SIG-M5 treated with dmso at 0.1 percent for 504 hours (cell line): Measurements from ENCODE around the gene OPRL1.

Experiments used
- DNase-seq: peaks from one replicate; lab custom pipeline; 2025; ENCODE audit not compliant: unreplicated experiment; lab: John Stamatoyannopoulos, UW

OPRL1 gene

DNA sequence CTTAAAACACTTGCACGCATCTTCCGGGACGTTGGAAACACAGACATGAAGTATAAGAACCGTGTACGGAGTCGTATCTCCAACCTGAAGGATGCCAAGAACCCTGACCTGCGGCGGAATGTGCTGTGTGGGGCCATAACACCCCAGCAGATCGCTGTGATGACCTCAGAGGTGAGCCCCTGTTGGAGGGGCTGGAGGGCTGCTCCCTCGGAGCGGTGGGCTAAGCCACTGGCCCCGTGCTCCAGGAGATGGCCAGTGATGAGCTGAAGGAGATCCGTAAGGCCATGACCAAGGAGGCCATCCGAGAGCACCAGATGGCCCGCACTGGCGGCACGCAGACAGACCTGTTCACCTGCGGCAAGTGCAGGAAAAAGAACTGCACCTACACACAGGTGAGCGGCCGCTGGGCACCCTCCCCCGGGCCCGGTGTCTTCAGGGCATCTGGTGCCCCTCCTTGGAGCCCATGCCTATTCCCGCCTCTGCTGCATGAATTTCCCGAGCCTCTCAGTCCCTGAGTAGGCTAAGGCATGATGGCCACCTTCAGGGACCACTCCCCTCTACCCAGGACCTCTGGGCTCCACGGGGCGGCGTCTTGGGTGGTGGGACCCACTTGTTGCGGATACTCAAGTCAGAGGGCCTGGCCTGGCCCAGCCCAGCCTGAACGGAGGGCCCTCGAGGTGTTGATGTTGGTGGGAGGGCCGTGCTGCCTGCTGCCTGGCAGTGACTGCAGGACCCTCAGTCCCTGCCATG lies 9.5 kb upstream of the OPRL1 start:
- DNase-seq = no peak

DNA sequence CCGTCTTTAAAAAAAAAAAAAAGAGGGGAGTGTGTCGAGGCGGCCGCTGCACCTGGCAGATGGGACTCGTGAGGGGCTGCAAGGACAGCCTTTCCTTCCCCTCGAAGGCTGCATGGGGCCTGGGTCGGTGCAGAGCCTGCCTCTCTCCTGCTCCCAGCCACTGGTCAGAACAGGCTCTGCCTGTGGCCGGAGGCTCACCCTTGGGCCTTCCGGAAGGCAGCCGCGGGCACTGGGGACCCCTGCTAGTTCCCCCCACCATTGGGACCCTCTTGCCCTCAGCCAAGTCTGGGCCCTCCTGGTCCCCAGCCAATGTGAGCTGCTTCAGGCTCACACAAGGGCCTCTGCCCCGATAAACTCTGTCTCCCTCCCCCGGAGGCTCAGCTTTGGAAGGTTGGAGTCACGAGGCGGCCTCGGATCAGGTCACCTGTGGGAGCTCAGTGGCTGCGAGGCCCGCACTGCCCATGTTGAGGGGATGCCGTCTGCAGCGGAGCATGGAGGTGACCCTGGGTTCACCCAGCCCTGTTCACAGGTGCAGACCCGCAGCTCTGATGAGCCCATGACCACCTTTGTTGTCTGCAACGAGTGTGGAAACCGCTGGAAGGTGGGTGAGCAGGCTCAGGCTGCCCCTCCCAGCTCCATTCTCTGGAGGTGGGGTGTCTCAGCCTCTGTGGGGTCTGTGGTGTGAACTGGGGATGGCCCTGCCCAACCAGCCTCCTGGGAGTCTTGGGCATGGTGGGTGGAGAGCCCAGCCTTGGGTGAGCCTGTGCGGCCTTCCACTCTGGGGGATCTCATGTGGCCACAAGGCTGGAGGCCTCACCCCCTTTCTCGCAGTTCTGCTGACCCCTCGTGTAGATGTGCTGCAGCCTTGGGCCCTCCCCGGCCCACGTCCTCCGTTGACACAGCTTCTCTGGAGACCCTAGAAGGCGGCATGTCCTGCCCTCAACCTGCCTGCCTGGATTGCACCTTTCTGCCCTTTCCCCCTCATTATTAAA lies 8.2 kb upstream of the OPRL1 start:
- no peak for DNase-seq

DNA sequence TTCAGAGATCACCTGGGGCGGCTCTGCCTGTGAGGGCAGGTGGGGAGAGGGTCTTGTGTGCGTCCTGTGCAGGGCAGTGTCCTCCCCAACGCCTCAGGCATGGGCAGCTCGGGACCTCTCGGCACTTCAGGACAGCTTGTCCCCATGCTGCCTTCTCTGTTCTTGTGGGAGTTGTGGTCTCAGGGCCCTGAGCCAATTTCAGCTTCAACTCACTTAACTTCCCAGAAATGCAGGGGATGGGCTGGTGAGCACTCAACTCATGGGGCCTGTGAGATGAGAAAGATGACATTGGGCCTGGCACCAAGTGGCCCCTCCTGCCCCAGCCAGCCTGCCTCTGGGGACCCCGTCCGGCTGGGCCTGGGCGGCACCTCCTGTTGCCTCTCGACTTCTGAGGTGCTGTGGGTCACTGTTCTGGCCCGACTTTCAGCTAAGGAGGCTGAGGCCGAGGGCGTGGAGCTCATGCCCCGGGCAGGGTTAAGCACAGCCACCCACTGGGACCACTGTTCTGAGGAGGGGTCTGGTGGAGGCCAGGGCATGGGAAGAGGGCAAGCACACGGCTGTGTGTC lies 7.3 kb upstream of the OPRL1 start:
- DNase-seq = no peak

DNA sequence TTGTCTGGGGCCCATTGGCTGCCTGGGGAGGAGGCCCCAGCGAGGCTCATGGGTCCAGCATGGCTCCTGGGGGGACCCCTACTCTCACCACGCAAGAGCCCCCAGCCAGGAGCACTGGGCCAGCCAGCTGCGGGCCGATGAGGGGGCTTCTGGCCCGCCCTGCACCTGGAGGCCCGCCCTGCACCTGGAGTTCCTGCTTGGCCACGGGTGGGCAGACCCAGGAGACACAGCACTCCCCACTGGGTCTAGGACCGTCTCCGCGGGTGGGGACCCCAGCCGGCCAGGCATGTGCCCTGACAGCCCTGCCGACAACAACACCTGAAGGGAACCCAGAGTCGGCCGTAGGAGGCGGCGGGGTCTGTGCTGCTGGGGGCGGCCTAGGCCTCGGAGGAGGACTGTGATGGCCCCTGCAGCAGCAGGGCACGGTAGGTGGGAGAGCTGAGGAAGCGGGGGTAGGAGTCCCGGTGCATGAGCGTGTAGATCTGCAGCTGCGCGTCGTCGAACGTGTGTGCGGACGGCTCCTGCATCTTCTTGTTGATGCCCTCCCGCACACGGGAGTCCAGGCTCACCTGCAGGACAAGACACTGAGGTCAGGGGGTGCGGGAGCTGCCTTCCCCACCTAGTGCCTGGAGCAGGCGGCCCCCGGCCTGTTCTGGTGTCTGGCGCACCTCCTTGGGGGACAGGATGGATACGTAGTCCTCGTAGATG lies 6.3 kb upstream of the OPRL1 start:
- no peak for DNase-seq

DNA sequence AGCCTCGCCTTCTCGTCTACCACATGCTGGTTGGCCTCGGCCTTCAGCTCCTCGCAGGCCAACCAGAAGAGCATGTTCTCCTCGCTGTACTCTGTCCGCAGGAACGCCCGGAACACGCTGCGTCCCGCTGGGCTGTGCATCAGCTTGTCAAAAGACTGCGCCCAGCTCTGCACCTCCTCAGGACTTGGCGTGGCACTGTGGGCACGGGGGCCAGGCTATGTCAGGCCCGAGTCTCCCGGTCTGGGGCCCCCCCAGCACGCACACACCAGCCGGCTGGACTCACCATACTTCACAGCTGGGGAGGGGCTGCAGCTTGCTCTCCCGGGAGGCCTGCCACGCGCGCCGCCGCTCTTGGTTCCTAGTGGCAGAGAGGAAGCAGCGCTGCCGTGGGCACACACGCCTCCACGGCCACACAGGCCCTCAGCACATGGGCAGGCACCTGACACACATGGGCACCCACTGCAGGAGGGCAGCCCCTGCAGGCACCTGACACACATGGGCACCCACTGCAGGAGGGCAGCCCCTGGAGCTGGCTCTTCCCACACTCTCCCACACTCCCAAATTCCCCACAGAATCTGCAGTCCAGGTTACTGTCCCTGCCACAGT lies 5.6 kb upstream of the OPRL1 start:
- DNase-seq = no peak

DNA sequence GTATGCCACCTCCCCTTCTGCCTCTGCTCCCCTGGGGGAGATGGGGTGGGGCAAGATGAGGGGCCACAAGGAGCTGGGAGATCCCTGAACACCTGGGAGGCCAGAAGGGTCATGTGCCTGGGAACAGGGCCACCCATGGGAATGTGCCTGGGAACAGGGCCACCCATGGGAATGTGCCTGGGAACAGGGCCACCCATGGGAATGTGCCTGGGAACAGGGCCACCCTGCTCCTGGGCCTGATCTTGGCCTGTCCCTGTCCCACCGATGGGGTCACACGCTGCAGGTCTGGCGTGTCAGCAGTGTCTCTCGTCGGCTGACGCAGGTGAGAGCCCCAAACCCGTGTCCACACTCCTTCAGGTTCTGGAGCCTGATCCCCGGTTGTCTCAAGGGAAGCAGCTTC lies 4.9 kb upstream of the OPRL1 start:
- no peak for DNase-seq

DNA sequence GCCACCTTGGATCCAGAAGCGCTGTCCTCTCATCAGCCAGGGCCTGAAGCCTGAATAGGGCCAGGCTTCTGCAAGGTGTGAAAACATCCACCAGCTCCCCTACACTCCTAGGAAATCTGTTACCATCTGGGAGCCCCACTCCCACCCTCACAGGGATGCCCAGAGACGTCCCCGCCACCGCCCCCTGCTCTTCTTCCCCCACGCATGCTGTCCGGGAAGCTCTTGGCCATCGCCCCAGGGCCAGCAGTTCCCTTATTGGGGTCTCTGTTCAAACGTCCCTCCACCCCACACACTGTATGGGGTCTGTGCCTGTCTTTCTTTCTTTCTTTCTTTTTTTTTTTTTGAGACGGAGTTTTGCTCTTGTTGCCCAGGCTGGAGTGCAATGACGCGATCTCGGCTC lies 4.3 kb upstream of the OPRL1 start:
- no peak for DNase-seq

DNA sequence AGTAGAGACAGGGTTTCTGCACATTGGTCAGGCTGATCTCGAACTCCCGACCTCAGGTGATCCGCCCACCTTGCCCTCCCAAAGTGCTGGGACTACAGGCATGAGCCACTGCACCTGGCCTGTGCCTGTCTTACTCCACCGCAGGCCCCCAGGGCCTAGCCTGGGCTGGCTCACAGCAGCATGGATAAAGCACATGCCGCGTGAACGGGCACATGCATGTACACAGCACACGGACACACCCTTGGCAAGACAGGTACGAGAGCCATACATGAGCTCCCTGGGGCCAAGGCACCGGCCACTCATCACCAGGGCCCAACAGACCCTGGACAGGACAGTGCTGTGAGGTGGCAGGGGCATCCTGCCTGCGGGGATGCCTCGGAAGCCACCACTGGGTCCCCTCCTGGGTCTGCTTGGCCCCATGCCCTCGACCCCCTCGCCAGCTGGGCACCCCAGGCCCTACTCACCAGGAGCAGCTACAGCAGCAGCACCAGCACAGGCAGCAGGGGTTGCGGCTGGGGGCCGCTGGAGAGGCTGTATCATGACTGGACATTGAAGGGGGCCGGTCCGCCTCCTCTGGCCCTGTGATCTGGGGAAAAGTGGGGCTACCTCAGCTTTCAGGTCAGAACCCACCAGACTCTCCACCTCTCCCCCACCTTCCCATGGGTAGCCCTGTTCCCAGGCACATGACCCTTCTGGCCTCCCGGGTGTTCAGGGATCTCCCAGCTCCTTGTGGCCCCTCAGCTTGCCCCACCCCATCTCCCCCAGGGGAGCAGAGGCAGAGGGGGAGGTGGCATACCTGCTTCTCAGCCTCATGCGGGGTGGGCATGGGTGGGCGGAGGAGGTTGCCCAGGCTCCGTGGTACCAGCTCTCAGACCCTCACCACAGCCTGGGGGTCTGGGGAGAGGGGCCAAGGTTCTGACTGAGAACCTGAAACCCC lies 3.6 kb upstream of the OPRL1 start:
- DNase-seq = no peak

DNA sequence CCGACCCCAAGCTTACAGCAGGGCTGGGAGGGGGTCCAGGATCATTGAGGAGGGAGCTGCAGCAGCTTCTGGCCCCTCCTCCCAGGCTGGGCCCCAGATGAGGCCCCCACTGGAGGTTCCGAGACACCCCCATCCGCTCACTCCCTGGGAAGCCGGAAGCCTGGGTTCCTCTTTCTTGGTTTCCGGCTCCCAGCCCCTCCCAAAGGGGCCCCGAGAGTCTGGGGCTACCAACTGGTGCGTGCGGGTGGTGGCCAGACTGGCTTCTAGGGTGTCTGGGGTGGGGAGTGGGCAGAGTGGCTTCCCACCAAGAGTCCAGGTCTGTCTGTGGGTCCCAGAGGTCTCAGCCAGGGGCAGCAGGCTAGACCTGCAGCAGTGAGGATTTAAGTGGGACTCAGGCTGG lies 2.8 kb upstream of the OPRL1 start:
- peak; percentile 91 for DNase-seq

DNA sequence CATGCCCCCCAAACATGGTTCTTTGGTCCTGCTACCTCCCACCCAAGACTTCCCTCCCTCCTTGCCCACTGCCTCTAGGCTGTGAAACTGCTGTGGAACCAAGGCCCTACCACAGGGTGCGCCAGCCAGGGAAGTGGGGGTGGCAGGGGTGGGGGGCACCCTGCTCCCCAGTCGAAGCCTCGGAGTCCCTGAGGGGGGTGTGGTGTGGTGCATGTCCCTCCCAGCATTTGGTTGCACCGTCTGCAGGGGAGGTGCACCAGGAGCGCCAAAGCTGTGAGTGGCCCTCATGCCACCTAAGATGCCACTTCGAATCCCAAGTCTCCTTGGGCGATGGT lies 2.4 kb upstream of the OPRL1 start:
- no peak for DNase-seq

DNA sequence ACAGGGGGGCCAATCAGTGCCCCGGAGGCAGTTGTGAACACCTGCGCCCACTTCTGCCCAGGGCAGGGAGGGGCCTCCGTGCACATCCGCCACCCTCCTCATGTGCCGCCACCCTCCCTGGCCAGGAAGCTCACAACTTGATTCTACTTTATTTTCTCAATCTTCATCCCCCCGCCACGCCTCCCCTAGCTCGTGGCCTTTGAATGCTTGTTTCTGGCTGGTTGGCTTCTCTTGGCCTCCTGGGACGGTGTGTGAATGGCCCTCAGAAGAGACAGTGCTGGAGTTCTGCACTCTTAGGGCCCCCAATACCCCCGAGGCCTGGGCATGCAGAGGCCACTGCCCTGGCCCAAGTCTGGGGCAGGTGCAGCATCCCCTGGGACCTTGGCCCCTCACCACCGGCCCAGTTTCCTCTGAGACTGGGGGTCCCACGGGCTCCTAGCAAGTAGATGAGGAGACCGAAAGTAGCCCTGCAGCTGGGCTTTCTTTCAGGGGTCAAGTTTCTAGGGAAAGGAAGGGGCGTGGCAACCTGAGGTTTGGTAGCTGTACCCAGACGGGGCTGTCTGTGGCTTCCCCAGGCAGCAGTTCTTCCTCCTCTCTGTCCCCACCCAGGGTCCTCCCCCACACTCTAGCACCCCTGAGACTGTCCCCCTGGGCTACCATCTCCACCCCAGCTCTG lies 1.9 kb upstream of the OPRL1 start:
- DNase-seq = peak; percentile 82

DNA sequence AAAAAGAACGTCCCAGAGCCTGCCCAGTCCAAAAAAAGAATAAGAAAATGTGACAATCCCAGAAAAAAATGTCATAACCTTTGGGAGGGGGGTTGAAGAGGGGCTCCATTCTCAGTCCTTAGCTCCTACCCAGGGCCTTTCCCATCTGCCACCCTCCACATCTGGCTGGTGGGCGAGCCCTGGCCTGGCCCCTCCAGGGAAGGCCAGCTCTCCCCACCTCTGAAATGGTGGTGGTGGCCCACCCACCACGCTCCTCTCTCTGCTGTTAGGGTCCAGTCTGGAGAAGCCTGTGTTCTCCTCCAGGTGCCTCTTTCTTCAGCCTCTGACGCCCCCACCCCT lies 979 bp upstream of the OPRL1 start:
- no peak for DNase-seq

DNA sequence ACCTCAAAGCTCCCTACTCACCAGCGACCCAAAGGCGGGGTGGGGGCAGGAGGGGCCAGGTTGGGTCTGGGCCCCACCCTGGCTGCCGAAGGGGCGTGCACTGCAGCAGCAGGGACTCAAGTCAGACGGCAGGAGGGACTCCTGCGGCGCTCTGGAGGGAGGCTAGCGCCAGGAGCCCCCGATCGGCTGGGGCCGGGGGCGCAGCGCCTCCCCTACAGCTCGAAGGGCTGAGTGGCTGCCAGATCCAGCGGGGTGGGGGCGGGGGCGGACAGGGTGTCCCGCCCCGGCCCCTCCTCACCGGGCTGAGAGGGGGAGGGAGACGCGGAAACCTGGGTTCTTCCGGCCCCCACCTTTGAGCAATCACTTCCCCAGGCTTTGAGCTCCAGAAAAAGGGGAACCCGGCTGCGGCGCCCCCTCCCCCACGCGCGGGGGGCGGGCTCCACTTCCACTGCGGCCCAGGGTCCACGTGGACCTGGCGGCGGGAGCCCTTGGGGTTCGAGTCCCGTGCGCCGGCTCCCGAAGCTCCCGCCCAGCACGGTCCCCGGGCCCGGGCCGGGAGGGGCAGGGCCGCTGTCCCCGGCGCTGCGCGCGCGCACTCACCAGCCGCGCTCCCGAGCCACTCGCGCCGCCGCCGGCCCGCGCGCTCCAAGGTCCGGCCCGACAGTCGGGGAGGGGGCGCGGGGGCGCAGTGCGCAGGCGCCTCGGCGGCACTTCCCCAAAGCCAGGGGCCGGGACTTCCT lies 439 bp upstream of the OPRL1 start, which contains the start of gene RGS19:
Gene RGS19, minus strand, starts transcription at position 246 of the 740 bp plus-strand sequence. CDS start 2,632 bp downstream, outside the sequence.
- DNase-seq = peak; percentile 96

DNA sequence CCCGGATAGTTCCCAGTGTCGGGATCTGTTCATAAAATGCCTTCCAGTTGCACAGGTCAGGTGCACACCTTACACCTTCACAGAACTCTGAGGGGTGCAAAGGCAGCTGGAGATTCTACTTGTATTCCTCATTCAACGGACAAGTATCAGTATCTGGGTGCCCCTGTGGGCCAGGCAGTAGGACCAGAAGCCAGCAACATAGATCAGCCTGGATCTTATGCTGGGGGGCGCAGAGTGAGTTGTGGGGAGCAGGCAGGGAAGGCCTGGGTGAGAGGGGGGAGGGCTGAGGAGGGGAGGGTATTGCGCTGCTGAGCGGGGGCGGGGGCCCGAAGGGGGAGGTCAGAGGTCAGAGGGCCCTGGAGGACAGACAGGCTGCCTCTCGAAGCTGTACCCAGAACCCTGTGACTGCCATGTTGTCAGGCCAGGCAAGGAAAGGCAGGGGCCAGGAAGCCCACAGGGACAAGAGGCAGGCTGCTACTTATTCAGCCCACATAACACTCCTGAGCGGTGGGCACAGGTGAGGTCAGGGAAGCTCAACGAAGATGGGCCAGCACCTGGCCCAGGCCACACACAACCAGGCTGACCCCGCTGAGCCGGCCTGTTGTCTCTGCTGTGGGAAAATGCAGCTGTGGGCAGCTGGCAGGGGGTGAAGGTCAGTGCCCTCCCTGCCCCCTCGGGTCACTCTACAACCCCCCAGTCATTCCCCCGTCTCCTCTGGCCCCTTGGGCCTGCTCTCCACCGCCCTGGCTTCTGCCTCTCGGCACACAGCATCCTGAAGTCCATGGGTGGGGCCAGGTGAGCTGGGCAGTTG lies 1.1 kb downstream of the OPRL1 start:
- DNase-seq = no peak

DNA sequence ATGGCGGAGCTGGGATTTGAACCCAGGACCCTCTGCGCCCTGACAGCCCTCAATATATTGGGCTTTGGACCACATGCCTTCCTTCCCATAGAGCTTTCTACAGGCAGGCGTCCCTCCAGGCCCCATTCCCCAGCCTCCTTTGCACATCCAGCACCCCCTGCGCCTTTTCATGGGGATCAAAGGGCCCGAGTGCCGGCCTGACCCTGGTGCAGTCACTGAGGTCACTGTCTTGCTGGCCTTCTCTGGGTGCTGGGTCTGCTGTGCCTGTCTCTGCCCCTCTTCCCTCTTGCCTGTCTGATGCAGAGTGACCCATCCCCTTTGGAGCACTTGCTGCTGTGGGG lies 1.7 kb downstream of the OPRL1 start:
- no peak for DNase-seq

DNA sequence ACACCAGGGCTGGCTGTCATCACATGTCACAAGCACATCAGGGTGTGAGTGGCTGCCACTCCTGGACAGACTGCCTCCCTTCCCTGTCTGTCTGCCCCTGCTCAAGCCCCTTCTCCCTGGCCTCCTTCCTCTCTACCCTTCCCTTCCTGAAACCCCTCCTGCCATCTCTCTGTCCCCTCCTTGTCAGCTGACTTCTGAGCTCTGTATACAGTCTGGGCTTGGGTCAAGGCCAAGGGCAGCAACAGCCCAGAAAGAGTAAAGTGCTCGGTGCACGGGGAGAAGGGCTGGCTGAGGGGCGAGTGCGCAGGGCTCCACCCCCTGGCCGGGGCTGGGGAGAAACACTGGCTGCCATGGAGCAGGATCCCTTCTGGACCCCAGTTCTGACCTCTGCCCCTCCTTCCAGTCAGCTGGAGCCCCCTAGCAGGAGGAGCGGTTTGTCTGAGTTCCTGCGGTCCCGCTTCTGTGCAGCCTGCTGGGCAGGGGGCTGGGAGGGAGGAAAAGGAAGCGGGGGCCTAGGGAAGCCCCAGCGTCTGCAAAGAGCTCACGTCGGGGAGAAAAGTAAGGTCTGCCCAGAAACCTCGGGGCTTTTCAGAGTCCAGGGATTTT lies 2.3 kb downstream of the OPRL1 start:
- DNase-seq = peak; percentile 62

DNA sequence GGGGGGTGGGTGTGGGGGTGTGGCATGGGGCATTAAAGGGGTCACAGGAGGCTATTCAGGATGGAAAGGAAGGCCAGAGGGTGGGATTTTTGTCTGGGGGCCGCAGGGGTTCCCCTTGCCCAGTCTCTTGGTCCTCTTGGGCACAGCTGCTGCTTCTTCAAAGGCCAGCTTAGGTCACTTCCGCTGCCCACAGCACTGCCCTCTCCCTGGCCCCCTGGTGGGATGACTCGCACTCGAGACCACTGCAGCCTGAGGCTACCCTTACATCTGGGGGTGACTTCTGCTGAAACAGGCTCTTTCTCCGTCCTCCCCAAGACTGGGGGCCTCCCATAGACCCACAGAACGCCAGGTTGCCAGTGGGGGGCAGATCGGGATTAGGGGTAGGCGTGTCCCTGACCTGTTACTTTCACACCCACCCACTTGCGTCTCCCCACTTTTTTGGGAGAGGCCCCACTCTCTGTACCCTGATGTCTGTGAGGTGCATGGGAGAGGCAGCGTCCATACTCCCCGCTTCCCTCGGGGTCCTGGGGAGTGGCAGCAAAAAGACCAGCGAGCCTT lies 3.0 kb downstream of the OPRL1 start:
- DNase-seq = no peak
